SKM-1 treated with dmso at 0.1 percent for 144 hours (cell line): ENCODE measurements around the gene WDR36.
"Not testable (repeated sequence)": the region's sequence is repeated elsewhere in the genome, so short reads cannot be mapped to it uniquely, and the experiment has no call there.

Experiments
- DNase-seq: peaks from one replicate; lab custom pipeline; 2025; ENCODE audit not compliant: unreplicated experiment; lab: John Stamatoyannopoulos, UW

Gene WDR36

DNA sequence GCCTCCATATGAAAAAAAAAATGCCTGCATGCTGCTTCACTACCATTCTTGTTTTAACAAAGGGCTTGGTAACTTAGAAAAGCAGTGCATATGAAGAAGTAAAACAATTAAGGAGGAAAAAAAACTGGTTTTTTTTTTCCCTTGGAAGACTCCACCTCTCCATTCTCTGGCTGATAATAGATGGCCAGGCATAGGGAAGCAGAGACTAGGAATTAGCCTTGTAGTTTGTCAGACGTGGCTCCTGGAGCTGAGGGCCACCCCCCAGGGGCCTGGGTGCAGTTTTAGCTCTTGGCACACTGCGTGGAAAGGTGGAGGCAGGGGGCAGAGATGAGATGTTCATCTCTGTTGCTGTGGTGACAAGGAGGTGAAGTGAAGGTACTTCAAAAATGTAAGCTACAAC is 42.7 kb downstream of the WDR36 start:
- DNase-seq = no peak

- no peak for DNase-seq
These were observed 43.2 kb downstream of the WDR36 start for GRCh38 chr5:111135363-111135762.

DNA sequence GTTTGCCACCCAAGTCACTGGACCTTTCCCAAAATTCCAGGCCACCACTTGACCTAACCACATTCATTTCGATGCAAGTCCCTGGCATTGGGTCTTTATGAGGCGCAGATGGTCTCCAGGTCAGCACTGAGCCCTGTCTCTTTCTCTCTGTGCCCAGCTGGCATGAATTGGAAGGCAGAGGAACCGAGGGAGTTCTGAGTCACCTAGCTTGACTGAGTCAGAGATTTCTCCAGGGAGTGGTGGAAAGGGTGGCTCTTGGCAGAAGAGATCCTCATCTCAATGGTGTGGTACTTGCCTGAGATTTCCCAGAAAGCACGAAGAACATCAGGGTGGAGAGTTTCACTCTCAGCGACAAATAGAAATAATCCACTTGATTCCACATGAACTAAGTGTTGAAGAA is 43.8 kb downstream of the WDR36 start:
- no peak for DNase-seq

- no peak for DNase-seq
These were observed 45.9 kb downstream of the WDR36 start for GRCh38 chr5:111138096-111138495.

DNA sequence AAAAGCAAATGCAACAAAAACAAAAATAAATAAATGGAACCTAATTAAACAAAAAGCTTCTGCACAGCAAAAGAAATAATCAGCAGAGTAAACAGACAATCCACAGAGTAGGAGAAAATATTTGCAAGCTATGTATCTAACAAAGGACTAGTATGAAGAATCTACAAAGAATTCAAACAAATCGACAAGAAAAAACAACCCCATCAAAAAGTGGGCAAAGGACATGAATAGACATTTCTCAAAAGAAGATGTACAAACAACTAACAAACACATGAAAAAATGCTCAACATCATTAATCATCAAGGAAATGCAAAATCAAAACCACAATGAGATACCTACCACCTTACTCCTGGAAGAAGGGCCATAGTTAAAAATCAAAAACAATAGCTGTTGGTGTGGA is 49.3 kb downstream of the WDR36 start:
- not testable (repeated sequence) for DNase-seq

DNA sequence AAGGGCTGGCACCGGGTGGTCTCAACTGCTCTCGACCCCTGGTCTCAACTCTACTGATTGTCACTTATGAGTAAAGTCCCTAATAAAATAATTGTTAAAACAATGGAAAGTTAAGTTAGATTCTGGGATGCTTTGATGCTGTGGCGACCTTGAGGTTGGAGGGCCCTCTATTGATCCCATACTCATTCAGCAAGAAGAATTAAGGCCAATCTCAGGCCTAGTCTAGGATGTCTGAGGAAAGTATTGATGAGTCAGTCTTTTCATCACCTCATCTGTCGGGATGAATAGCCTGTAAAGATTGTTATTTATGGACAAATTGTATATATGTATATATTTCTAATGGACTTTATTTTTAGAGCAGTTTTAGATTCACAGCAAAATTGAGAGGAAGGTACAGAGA is 50.8 kb downstream of the WDR36 start:
- DNase-seq = no peak

DNA sequence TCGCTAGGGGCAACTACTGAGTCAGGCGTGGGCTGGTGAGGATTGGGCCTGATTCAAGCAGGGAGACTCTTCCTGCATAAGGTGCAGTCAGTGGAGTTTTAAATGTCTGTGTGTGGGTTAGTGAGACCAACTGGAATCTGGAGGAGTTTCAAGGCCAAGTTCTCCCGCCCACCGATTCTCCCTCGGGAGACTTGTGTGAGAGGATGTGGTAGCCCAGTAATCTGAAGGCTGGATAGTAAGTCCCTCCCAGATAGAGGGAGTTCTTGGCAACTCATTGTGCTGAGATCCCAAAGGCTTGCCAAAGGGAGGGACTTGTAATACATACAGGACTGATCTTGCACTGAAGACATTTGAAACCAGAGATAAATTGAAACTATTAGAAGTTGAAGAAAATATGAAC is 51.8 kb downstream of the WDR36 start:
- no peak for DNase-seq

DNA sequence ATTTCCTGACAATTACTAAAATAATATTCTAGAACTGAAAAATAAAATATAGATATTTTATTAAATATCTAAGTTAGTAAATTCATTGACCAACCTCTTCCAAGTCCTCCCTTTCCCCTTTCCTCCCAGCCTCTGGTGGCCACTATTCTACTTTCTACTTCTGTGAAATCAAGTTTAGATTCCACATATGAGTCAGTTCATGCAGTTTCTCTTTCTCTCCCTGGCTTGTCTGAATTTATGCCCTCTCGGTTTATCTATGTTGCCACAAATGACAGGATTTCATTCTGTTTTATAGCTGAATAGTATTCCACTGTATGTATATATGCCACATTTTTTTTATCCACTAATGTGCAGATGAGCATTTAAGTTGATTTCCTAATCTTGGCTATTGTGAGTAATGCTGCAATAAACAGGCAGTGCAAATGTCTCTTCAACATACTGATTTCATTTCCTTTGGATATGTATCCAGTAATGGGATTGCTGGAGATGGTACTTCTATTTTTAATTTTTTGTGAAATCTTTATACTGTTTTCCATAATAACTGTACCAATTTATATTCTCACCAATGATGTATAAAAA is 52.3 kb downstream of the WDR36 start:
- DNase-seq = no peak

- no peak for DNase-seq
These were observed 53.9 kb downstream of the WDR36 start for GRCh38 chr5:111146053-111146452.

DNA sequence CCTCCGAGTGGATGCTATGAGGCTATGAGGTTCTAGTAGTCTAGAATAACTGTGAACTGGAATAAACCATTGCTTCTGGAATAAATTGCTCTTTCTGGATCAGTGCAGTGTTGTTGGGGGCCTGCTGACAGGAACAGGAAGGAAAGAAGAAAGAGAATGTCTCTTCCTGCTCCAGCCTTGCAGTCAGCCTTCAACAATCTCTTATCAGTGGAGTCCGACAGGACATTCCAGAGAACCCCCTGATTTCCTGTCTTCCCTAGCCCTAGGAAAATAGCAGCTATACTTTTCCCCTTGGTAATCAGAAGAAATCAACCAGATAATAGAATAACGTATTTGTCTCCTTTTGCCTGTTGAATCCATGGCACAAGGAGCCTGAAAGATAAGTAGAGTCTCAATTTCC is 55.4 kb downstream of the WDR36 start:
- DNase-seq = no peak

- no peak for DNase-seq
These were observed 59.9 kb downstream of the WDR36 start for GRCh38 chr5:111151998-111152397.

GRCh38 chr5:111153483-111153882 is 61.3 kb downstream of the WDR36 start:
- no peak for DNase-seq

DNA sequence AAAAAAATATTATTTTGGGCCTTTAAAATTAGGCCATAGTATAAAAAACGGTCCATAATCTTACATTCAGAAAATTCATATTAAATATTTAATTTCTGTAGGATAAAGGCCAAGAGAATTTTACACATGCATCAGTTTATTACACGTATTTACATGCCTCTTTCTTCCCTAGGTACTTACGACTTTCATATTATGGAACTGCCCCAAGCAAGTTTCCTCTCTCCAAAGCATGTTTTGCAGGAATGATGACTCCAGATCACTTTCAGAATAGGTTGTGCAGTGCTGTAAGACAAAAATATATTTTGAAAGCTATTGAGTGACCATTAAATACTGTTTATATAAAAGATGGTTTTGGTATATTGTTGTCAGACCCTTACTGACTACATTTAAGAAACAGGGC is 61.8 kb downstream of the WDR36 start:
- no peak for DNase-seq

DNA sequence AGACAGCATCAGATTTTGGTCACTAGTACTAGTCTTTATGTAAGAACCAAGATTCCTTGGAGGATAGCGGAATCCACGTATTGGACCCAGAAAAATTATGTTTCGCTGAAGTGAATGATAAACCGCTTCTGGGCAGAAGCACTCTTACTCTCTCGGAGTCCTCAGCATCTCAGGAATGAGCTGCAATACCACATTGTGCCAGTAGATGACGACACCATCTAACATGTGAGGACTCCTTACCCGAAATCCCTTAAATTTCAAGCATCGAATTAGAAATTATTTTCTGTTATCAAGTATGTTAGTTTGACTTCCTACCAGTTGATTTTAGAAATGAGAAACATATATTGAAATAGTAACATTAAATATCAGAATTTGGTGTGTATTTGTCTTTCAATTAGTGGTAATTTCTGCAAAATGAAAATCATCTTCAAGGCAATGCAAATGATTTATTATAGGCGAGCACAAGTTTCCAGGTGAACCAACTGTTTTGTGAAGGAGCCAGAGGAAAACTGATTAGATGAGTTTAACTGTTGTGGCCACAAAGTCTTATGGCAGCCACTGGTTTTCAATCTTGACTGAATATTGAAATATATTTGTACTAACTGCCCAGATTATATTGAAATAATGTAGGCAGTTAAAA is 66.1 kb downstream of the WDR36 start:
- DNase-seq = peak; percentile 62

GRCh38 chr5:111159845-111160244 is 67.7 kb downstream of the WDR36 start:
- DNase-seq = no peak

GRCh38 chr5:111163000-111163399 is 70.9 kb downstream of the WDR36 start:
- DNase-seq = no peak

DNA sequence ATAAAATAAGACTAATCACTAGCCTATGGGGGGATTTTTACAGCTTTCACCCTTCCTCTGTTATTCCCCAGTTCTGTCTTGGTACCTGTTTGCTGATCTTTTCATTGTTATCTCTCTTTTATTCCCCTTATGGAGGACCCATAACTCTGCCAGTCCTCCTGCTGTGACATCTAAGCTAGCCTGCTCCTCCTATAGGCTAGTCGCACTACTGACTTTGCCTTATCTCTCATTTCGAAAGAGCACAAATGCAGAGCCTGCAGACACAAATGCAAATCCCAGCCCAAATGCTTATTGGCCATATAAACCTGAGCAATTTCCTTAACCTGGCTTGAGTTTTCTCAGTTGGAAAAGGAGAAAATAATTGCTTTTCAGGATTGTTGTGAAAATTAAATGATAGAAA is 72.9 kb downstream of the WDR36 start:
- DNase-seq = no peak

- no peak for DNase-seq
These were observed 75.4 kb downstream of the WDR36 start for GRCh38 chr5:111167551-111167950.

- no peak for DNase-seq
These were observed 76.5 kb downstream of the WDR36 start for GRCh38 chr5:111168608-111169007.

DNA sequence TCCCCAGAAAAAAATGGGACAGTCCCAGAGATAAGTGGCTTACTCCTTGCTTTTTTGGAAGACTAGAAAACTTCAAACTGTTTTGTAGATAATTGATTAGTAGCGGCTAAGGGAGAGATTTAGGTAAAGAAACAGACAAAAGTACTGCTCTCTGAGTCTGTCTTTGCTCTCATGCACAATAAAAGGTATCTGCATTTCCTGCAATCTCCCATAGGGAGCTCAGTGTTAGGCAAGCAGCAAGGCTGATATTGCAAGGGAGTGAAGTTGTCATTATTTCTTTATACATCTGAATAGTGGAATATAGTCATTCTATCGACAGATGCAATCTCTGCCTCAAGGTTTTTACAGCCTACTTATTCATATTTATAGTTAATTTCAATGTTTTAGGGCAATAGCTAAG is 77.1 kb downstream of the WDR36 start:
- no peak for DNase-seq

DNA sequence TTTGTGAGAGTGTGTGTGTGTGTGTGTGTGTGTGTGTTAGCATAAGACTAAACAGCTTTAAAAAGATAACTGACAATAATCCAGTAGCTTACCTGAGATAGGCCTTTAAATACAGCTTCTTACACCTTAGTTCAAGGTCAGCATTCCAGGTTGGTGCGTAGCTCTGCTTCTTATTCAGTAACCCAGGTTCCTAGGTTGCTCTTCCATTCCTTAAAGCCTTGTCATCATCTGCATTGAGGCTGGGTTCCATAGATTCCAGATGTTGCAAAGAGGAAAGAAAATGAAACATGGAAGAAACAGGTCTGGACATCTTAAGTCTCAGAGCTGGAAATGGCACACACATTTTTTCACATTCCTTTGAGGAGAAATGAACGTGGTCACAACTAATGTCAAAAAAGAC is 78.1 kb downstream of the WDR36 start:
- no peak for DNase-seq

DNA sequence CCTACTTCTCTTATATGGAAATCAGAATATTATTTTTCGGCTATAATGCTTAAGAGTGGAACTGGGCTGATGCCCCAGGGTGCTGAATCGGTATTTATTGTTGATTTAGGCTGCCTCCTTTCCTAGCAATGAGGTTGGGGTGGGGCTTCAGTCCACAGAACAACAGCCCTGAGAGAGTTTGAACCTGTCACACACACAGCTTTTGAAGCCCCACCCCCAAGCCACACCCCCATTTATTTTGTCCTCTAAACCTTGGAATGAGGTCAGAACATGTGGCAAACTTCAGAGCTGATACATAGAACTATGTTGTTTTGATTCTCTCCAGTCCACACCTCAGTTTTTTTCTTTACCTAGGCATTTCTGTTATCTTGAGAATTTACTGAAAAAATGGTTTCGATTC is 80.4 kb downstream of the WDR36 start:
- DNase-seq = no peak

DNA sequence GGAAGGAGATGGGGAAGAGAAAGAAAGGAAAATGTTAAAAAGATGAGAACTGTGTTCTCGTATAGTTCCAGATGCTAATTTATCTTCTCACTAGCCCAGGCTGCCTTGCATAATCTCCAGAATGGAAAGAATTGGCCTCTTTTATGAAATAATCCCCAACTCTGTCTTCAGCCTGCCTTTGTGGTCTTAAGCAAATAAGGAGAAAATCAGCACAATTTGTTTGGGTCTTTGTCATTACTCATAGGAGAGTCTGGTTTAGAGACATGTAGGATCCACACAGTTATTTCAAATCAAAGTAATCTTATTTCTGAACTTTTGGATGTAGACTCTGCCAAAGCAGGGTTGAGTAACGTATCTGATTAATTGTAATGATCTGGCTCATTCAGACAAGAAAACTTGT is 81.3 kb downstream of the WDR36 start:
- no peak for DNase-seq
